BJ (cell line): ENCODE measurements around the gene SASS6. TPM values are rescaled to one million over a fixed set of nuclear protein-coding genes. Genes with fewer than 3 reads are reported as not detected.

Experiments
- CTCF ChIA-PET: fragments of 350-600 bp; formaldehyde crosslinking; extraction: SDS; loops from one replicate; lab custom pipeline; 2021; ENCODE audit warnings: antibody characterized with exemption, inconsistent platforms; lab: Yijun Ruan, JAX
- POLR2A ChIA-PET: fragments of 300-600 bp; sonication (Branson Sonifier 250); formaldehyde crosslinking; extraction: SDS; loops from one replicate; lab custom pipeline; 2021; ENCODE audit warnings: antibody characterized with exemption; lab: Charles Lee
- DNase-seq: peaks from one replicate; pipeline ENCODE4 v3.0.0-alpha.2; 2011; ENCODE audit warnings: low read depth
- H3K27me3 ChIP-seq: 2 replicates; pipeline ENCODE4 v1.6.0; 2011; ENCODE audit warnings: low read length; ENCODE audit not compliant: control insufficient read depth, insufficient read depth
- H3K36me3 ChIP-seq: 2 replicates; pipeline ENCODE4 v1.5.1; 2011; ENCODE audit warnings: low read length; ENCODE audit not compliant: control insufficient read depth, insufficient read depth
- H3K4me3 ChIP-seq: 2 replicates; pipeline ENCODE4 v1.5.1; 2011; ENCODE audit warnings: low read depth, mild to moderate bottlenecking, control low read depth, low read length
- polyA plus RNA-seq: library from polyadenylated mRNA; depleted of rRNA; stranded (reverse); fragments of >200 nt; gene quantifications from 2 replicates; pipeline ENCODE4 v1.2.3, GENCODE V29; 2011
- TF ChIP-seq, protein P1 (sequence below): IDR thresholded peaks from 2 replicates; pipeline ENCODE4 v1.5.1; 2011; ENCODE audit warnings: low read depth, mild to moderate bottlenecking, control low read depth, inconsistent platforms, low read length, moderate library complexity; ENCODE audit not compliant: insufficient read depth

Gene SASS6
- polyA plus RNA-seq, 1 experiment = 0.72 TPM

DNA sequence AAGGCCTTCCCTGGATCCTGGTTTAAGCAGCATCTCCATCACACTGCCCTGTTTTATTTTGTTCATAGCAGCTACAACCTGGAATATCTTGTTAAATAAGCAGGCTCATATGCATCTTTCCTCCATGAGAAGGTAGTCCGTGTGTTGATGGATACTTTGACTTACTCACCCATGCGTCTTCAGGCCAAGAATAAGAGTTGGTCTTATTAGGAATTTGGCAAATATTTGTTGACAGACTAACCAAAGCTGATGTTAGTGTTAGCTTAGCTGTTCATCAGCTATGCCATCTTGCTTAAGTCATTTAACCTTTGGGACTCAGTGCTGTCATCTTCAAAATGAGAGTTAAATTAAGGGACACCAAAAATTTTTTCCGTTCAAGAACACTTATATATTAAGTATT, 59.2 kb downstream of the SASS6 start:
- DNase-seq = no peak
- Histone ChIP-seq H3K27me3 (no peaks in the 10 kb centered on the region), H3K36me3 (peaks cover 12% of the 10 kb centered on the region), H3K4me3 (no peak overlapping the region)
- TF ChIP-seq, protein P1, sequence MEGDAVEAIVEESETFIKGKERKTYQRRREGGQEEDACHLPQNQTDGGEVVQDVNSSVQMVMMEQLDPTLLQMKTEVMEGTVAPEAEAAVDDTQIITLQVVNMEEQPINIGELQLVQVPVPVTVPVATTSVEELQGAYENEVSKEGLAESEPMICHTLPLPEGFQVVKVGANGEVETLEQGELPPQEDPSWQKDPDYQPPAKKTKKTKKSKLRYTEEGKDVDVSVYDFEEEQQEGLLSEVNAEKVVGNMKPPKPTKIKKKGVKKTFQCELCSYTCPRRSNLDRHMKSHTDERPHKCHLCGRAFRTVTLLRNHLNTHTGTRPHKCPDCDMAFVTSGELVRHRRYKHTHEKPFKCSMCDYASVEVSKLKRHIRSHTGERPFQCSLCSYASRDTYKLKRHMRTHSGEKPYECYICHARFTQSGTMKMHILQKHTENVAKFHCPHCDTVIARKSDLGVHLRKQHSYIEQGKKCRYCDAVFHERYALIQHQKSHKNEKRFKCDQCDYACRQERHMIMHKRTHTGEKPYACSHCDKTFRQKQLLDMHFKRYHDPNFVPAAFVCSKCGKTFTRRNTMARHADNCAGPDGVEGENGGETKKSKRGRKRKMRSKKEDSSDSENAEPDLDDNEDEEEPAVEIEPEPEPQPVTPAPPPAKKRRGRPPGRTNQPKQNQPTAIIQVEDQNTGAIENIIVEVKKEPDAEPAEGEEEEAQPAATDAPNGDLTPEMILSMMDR = no peak
- POLR2A ChIA-PET = no interaction called here
- CTCF ChIA-PET = interaction anchor here (1.2 kb wide), 1 partner anchor 35 kb away, joined by 3 read pairs; no protein-coding TSS in a partner anchor

DNA sequence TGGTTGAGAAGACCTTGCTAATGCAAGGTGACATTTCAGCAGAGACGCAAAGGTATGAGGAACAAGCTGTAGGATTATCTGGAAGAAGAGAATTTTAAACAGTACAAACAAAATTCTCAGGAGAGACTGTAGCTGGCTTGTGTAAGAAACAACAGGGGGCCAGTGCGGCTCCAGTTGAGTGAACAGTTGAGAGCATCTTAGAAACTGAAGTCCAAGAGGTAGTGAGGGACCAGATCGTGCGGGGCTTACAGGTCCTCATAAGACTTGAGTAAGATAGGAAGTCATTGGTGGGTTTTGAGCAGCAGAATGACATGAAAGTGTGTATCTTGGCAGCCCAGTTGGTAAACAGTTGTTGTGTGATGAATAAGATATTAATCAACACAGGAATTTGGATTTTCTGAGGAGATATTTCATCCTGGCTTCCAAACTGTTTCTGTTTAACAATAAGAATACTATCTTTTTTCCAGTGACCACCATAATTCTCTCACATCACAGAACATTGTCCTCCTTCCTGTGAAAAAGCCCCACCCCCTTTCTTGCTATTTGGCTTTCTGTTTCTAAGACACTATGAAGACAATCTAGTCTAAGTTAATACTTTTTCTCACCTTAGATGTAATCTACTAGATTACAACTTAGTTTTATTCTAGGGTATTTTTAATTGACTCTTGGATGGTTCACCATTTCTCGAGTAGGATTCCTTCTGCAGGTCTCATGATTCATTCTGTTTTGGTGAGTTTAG, 62.4 kb downstream of the SASS6 start:
- peaks cover 13% of the 10 kb centered on the region for H3K36me3 ChIP-seq
- H3K4me3 ChIP-seq = no peak overlapping the region
- POLR2A ChIA-PET = no interaction called here
- TF ChIP-seq, protein P1 = no peak
- CTCF ChIA-PET = no interaction called here
- no peak for DNase-seq
- H3K27me3 ChIP-seq = no peaks in the 10 kb centered on the region

DNA sequence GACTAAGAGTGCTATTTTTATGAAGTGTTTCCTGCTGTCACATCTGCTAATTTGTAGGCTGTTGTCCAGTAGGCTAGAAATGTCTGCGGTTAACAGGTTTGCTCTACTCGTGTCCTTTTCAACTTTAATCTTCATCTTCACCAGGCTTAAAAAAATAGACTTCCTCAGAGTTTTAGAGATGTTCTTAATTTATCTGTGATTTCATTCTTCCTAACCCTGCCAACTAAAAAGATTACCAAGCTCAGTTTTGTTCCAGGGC, 66.8 kb downstream of the SASS6 start:
- DNase-seq = no peak
- Histone ChIP-seq H3K4me3 (no peak overlapping the region), H3K36me3 (peaks cover 12% of the 10 kb centered on the region), H3K27me3 (no peaks in the 10 kb centered on the region)
- TF ChIP-seq, protein P1 = no peak
- ChIA-PET CTCF (interaction anchor here (1.4 kb wide), 1 partner anchor 9 kb away, joined by 4 read pairs; no protein-coding TSS in a partner anchor), POLR2A (no interaction called here)

DNA sequence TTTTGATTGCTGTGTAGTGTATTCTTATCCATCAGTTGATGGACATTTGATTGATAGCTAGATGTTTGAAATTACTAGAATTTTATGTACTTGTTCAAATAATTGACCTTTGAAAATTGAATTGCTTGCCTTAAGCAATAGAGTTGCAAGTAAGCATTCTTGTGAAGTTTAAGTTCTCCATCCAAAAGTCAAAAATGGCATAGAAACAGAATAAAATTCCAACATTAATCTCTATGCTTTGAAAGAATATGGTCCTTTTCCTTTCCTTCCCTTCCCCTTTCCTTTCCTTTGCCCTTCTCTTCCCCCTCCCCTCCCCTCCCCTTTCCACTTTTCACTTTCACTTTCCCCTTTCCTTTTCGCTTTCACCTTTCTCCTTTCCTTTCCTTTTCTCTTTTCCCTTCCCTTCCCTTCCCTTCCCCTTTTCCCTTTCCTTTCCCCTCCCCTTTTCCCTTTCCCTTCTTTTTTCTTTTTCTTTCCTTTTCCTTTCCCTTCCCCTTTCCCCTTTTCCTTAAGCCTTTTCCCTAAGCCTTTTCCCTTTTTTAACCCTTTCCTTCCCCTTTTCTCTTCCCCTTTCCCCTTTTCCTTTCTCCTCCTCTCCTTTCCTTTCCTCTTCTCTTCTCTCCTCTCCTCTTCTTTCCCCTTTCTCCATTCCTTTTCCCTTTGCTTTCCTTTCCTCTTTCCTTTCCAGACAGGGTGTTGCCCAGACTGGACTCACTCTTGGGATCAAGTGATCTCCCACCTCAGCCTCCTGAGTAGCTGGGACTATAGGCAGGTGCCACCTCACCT, 67.4 kb downstream of the SASS6 start:
- TF ChIP-seq, protein P1 = no peak
- H3K36me3 ChIP-seq = peaks cover 14% of the 10 kb centered on the region
- DNase-seq = no peak
- ChIA-PET POLR2A (no interaction called here), CTCF (interaction anchor here (1.4 kb wide), 1 partner anchor 10 kb away, joined by 4 read pairs; no protein-coding TSS in a partner anchor)
- H3K4me3 ChIP-seq = no peak overlapping the region
- no peaks in the 10 kb centered on the region for H3K27me3 ChIP-seq

DNA sequence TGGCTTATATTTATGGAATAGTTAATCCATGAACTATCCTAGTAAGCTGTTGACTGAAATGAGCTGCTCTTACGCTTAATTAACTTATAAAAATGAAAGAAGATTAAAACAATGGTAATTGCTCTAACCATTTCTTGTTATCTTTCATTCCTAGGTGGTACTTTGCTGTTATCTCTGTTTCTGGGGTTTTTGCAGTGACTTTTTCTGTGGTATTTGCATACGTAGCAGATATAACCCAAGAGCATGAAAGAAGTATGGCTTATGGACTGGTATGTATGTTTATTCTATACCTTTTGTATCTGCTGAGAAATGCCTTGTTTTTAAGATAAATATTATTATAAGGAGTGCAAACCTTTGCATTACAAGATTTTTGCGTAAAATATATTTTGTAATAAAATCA, 71.0 kb downstream of the SASS6 start:
- Histone ChIP-seq H3K4me3 (no peak overlapping the region), H3K27me3 (no peaks in the 10 kb centered on the region), H3K36me3 (peaks cover 7% of the 10 kb centered on the region)
- ChIA-PET CTCF (no interaction called here), POLR2A (no interaction called here)
- TF ChIP-seq, protein P1 = no peak
- DNase-seq = no peak
